ENCODE measurements around the gene FREY1.

Gene FREY1

DNA sequence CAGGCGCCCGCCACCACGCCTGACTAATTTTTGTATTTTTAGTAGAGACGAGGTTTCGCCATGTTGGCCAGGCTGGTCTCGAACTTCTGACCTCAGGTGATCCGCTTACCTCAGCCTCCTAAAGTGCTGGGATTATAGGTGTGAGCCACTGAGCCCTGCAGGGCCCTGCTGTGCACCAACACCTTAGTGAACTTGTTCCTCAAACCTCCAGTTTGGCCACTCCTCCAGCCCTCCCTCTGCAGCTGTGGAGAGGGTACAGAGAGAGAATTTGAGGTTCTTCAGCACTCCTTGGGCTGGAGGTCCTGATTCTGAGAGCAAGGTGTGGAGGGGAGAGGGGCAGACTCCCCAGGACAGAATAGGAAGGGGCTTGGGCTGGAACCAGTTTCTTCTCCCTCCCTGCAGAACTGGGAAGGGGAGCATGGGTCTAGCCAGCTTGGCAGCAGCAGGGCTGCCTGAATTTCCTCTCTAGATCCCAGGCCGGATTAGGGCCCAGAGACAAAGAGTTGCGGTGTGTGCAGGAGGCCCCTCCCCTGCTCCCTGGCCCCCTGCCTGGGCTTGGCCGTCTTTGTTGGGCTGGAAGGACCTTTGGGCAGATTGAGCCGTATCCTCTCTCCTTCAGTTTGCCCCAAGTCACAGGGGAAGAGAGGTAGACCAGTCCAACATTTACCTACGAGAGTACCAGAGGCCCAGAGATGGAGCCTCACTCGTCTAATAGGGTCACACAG is 12.9 kb upstream of the FREY1 start:
- no peak for TF ChIP-seq CTCF (IDR thresholded peaks at IDR 0.05; ENCODE audit: insufficient read depth, low read depth, low read length, missing control alignments)
- no peak overlapping the region for H3K4me3 ChIP-seq (ENCODE audit: low read length)
- DNase-seq (ENCODE audit: low read depth), result no peak

DNA sequence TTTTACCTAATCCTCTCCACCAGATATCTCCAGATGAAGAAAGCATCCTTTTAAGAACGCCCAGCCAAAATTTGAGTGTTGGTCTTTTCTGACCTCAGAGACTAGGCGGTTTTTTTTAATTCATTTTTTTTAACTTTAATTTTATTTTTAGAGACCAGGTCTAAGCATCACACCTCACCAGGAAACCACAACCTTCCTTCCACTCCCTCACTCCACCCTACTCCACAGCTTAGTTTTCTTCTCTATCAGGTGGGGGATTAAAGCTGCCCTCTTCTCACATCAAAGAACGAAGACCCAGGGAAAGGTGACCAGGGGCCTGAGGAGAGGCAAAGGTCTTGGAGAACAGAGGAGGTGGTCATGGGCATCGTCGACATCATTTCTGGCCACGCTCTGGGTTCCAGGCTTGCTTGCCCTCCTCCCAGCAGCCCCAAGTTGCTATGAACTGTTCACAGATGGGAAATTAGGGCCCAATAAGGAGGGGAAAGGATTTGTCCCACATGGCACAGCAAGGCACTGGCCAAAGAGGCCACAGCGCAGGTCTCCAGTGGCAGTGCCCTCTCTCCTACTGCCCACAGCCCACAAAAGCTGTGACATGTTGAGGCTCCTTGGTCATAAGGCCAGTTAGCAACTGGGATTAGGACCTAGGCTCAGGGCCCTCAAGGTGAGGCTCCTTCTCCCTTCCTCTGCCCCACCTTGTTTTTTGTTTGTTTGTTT is 12.0 kb upstream of the FREY1 start:
- DNase-seq (ENCODE audit: low read depth), result no peak
- H3K4me3 ChIP-seq (ENCODE audit: low read length), result no peak overlapping the region
- TF ChIP-seq CTCF (IDR thresholded peaks at IDR 0.05; ENCODE audit: insufficient read depth, low read depth, low read length, missing control alignments), result no peak

DNA sequence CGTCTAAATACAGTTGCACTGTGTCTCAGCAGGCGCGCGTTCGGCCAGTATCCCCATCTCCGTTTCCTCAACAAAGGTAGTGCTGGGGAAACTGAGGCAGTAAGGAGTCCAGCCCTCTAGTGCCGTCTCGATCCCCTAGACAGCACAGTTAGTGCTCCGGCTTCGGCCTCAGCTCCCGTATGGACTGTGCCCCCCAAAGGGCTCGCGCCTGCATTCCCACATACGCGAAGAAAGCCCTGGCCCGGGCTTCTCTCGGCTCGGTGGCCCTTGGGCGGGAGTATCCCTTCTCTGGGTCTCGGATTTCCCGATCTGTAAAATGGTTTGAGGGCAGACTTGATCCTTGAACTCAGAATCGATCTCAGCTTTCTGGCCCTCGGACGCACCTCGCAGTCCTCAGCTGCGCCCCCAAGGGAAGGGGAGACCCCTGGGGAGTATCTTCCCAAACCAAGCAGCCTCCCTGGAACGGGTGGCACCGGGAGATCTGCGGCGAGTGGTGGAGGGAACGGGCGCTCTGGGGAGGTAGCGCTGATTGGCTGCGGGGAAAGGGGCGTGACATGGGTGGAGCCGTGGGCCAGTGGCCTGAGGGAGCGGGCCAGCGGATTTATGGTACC is 11.4 kb upstream of the FREY1 start:
- no peak for TF ChIP-seq CTCF (IDR thresholded peaks at IDR 0.05; ENCODE audit: insufficient read depth, low read depth, low read length, missing control alignments)
- DNase-seq (ENCODE audit: low read depth), result peak; percentile 78
- H3K4me3 ChIP-seq (ENCODE audit: low read length), result peak overlapping the region; percentile 98

DNA sequence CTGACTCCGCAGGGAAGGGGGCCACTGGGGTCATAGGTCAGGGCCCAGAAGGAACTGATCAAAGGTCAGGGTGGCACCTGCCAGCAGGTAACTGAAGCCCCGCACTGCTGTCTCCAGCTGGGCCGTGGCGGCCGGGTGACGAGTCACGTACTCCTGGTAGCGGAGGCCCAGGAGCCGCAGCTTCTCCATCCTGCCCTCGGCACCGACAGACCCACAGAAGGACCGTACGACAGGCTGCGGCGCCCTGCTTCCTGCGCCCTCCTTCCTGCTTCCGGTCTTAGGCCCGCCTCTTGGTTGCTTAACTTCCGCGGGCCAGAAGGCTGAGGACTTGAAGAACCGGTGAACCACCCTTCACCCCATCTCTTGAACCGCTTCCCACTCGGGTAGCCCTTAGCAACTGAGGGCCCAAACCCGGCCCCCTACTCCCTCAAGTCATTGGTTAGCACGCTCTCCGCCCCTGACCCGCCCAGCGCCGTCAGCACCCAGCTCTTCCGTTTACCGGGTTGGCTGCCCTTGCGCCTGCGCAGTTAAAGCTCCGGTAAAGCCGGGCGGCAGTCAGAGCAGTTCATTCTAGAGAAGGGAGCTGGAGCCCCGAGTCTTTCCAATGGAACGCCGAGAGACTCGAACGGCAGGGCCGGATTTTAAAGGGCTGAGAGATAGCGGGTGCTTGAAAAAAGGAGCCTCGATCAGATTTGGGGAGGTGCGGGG is 10.7 kb upstream of the FREY1 start, which contains the start of gene PEX16:
Gene PEX16 (minus strand): TSS at position 255 of the 708 bp plus-strand sequence. CDS start 66 bp downstream, at position 189.
- DNase-seq (ENCODE audit: low read depth), result peak; percentile 100
- H3K4me3 ChIP-seq (ENCODE audit: low read length), result peak within 1 kb of the TSS; percentile 98
- no peak for TF ChIP-seq CTCF (IDR thresholded peaks at IDR 0.05; ENCODE audit: insufficient read depth, low read depth, low read length, missing control alignments)

DNA sequence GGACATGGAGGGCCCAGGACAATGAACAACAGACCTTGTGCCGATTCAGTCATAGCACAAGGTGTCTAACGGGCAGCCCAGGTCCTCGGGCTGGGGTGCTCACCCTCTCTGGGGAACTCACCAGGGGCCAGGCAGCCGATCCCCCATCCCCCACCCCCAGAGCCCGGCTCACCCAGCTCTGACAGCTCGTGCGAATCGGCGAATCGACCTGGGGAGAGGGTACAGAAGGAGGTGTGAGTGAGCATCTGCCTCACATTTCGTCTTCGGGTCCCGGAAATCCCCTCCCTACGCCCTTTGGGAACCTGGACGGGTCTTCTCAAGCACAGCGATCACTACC is 10.2 kb upstream of the FREY1 start:
- H3K4me3 ChIP-seq (ENCODE audit: low read length), result peak overlapping the region; percentile 98
- TF ChIP-seq CTCF (IDR thresholded peaks at IDR 0.05; ENCODE audit: insufficient read depth, low read depth, low read length, missing control alignments), result no peak
- no peak for DNase-seq (ENCODE audit: low read depth)

DNA sequence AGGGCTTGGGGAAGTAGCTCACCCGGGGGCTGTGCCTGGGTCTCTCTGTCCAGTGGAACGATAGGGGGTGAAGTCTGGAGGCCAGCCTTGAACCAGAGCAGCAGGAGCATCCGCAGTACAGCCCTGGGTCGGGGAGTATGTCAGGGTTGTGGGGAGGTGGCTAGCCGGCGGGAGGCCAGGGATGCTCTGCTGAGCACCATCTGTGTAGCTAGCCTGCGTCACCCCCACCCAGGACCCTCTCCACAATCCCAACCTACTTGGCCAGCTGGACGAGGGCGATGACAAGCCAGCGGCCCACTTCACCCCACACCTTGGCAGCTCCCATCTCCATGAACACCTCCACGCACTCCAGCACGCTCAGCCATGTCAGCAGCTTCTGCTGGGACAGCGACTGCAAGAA is 8.4 kb upstream of the FREY1 start:
- no peak overlapping the region for H3K4me3 ChIP-seq (ENCODE audit: low read length)
- no peak for DNase-seq (ENCODE audit: low read depth)
- TF ChIP-seq CTCF (IDR thresholded peaks at IDR 0.05; ENCODE audit: insufficient read depth, low read depth, low read length, missing control alignments), result no peak
